GM21515 (cell line): ENCODE measurements around the gene ENTPD3.
A peak's percentile ranks its signal among the peaks of the same experiment; 100 is the strongest.
"Not testable (repeated sequence)": the region's sequence is repeated elsewhere in the genome, so short reads cannot be mapped to it uniquely, and the experiment has no call there.

Experiments
- ATAC-seq: cut with Tn5 transposase; IDR thresholded peaks from one replicate; pipeline ENCODE4 v1.9.1; 2021; ENCODE audit not compliant: unreplicated experiment

The ENTPD3 gene

GRCh38 chr3:40458473-40458872, 71.5 kb downstream of the ENTPD3 start:
- ATAC-seq = no peak

GRCh38 chr3:40460481-40460880, 73.5 kb downstream of the ENTPD3 start:
- not testable (repeated sequence) for ATAC-seq

GRCh38 chr3:40461161-40461560, 74.2 kb downstream of the ENTPD3 start:
- ATAC-seq = no peak

GRCh38 chr3:40462838-40463237, 75.9 kb downstream of the ENTPD3 start:
- ATAC-seq = not testable (repeated sequence)

- ATAC-seq = no peak
These were observed 76.6 kb downstream of the ENTPD3 start for GRCh38 chr3:40463579-40463978.

- ATAC-seq = no peak
These were observed 77.5 kb downstream of the ENTPD3 start for GRCh38 chr3:40464339-40465110.

GRCh38 chr3:40465111-40465407, 78.1 kb downstream of the ENTPD3 start:
- no peak for ATAC-seq

- ATAC-seq = no peak
These were observed 78.5 kb downstream of the ENTPD3 start for GRCh38 chr3:40465456-40465855.

GRCh38 chr3:40468018-40468417, 81.0 kb downstream of the ENTPD3 start:
- no peak for ATAC-seq

GRCh38 chr3:40470701-40471100, 83.7 kb downstream of the ENTPD3 start:
- no peak for ATAC-seq

GRCh38 chr3:40476478-40477470, 89.8 kb downstream of the ENTPD3 start, which contains the start of gene ZNF619:
TSS of gene ZNF619 (plus strand) at chr3:40477122. CDS start at chr3:40477980, 858 bp downstream.
- ATAC-seq = peak; percentile 83

GRCh38 chr3:40477666-40478065, 90.7 kb downstream of the ENTPD3 start:
- no peak for ATAC-seq
